Measurements from ENCODE around the gene ASIP.

DNA sequence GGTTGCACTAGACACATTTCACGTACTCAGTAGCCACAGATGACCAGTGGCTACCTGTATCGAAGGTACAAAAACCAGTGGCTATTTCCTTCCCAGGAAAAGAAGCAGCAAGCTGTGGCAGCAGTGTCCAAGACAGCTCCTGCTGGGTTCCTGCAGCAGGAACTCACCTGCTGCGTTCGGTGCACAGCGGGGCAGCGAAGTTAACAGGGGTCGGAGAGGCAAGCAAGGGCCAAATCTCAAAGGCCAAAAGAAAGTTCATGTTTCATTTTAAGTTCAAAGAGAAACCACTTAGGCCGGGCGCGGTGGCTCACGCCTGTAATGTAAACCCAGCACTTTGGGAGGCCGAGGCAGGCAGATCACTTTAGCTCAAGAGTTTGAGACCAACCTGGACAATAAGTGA, 26.9 kb downstream of the ASIP start:
- TF ChIP-seq, protein P1, sequence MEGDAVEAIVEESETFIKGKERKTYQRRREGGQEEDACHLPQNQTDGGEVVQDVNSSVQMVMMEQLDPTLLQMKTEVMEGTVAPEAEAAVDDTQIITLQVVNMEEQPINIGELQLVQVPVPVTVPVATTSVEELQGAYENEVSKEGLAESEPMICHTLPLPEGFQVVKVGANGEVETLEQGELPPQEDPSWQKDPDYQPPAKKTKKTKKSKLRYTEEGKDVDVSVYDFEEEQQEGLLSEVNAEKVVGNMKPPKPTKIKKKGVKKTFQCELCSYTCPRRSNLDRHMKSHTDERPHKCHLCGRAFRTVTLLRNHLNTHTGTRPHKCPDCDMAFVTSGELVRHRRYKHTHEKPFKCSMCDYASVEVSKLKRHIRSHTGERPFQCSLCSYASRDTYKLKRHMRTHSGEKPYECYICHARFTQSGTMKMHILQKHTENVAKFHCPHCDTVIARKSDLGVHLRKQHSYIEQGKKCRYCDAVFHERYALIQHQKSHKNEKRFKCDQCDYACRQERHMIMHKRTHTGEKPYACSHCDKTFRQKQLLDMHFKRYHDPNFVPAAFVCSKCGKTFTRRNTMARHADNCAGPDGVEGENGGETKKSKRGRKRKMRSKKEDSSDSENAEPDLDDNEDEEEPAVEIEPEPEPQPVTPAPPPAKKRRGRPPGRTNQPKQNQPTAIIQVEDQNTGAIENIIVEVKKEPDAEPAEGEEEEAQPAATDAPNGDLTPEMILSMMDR (IDR thresholded peaks at IDR 0.05): no peak
- no peak for TF ChIP-seq POLR2A (IDR thresholded peaks at IDR 0.05)
